Stimulated activated memory B cell treated with anti-CD40 and anti-IgM and Interleukin-4, amounts not matched to agents 10 μg/mL and 1 μg/mL and 100 μg/mL, for 72 hours (primary cell): ENCODE measurements around the gene MTHFD2.

Source experiments
- ATAC-seq: fragments of 150-1000 bp; cut with Tn5 transposase; 2 replicates; pipeline ENCODE4 v1.10.0; 2021
- H3K27ac Mint-ChIP-seq: one replicate; pipeline ENCODE4 v1.8.0; 2022; ENCODE audit warnings: mild to moderate bottlenecking, mixed read lengths
- H3K27me3 Mint-ChIP-seq: one replicate; pipeline ENCODE4 v1.8.0; 2022; ENCODE audit warnings: mixed read lengths
- H3K36me3 Mint-ChIP-seq: one replicate; pipeline ENCODE4 v1.8.0; 2022; ENCODE audit warnings: mixed read lengths
- H3K4me1 Mint-ChIP-seq: one replicate; pipeline ENCODE4 v1.8.0; 2022; ENCODE audit warnings: mixed read lengths
- H3K4me3 Mint-ChIP-seq: one replicate; pipeline ENCODE4 v1.8.0; 2022; ENCODE audit warnings: mild to moderate bottlenecking, moderate library complexity, mixed read lengths
- H3K9me3 Mint-ChIP-seq: one replicate; pipeline ENCODE4 v1.8.0; 2022; ENCODE audit warnings: mixed read lengths

MTHFD2 gene

GRCh38 chr2:74259191-74259590, 60.8 kb downstream of the MTHFD2 start:
- H3K27me3 Mint-ChIP-seq: no peaks in the 10 kb centered on the region
- no peaks in the 10 kb centered on the region for H3K4me1 Mint-ChIP-seq
- ATAC-seq: no peak
- H3K27ac Mint-ChIP-seq: no peak overlapping the region
- H3K4me3 Mint-ChIP-seq: no peak overlapping the region
- peaks cover 8% of the 10 kb centered on the region for H3K36me3 Mint-ChIP-seq
- no peaks in the 10 kb centered on the region for H3K9me3 Mint-ChIP-seq

DNA sequence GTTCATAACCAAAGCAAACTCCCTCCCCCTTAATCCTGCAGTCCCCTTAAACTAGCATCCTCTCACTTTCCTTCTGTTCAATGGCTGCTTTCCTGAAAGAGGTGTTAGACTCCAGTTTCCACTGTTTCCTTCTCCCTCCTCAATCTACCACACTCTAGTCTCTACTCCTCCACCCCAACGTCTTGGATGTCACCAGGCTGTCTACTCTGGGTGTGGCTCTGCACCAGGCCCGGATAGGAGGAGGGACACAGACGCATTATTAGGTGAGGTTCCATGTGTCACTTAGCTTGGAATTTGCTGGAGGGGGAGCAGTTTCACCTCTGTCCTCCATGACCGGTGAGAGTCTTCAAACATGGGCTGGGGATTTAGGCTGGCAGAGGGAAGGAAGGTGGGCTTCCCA, 61.3 kb downstream of the MTHFD2 start:
- Mint-ChIP-seq H3K27ac (no peak overlapping the region), H3K4me3 (no peak overlapping the region), H3K27me3 (no peaks in the 10 kb centered on the region), H3K36me3 (peaks cover 10% of the 10 kb centered on the region), H3K9me3 (no peaks in the 10 kb centered on the region), H3K4me1 (no peaks in the 10 kb centered on the region)
- ATAC-seq: no peak

DNA sequence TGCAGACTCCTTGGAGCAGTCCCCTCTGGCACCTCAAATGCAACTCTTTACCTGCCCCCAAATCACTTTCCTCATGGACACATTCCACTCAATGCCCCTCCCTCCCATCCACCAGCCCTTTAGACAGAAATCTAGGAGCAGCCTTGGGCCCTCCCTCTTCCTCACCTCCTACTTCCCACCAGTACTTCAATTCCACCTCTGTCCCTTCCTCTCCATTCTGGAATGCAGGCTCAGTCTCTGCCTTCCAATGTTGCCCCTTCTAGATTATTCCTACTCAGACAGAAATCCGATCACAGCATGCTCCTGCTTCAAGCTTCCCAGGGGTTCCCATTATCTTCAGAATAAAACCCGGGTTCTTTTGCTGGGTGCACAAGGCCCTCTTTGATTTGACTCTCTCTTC, 62.1 kb downstream of the MTHFD2 start:
- H3K4me1 Mint-ChIP-seq: no peaks in the 10 kb centered on the region
- no peaks in the 10 kb centered on the region for H3K9me3 Mint-ChIP-seq
- no peaks in the 10 kb centered on the region for H3K27me3 Mint-ChIP-seq
- ATAC-seq: no peak
- no peak overlapping the region for H3K4me3 Mint-ChIP-seq
- peaks cover 16% of the 10 kb centered on the region for H3K36me3 Mint-ChIP-seq
- H3K27ac Mint-ChIP-seq: no peak overlapping the region

DNA sequence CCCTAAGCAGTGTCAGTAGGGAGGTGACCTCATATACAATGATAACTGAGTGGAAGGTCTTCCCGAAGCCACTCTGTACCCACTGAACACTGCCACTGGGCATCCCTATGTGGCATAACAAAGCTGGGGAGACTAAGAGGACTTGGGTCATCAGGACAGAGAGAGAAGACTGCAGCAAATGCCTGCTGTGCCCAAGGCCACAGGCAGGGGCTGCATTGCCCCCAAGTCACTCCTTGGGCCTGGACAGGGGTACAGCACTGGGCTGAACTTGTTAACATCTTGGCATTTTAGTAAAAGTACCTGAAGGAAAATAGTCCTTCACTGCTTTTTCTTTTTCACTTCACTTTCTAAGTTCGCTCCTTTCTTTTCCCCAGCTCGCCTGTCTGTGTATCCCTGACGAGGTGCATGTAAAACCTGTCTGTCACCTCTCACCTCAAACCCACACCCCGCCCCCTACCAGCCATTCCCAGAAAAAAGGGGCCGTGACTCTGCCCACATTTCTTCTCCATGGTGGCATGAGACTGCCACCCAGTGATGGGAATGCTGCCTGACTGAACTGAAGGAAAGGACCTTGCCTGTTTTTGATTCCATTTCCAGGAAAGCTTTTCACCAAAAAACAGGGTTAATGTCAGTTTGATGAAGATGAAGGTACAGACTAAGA, 62.9 kb downstream of the MTHFD2 start:
- Mint-ChIP-seq H3K4me1 (no peaks in the 10 kb centered on the region), H3K27ac (no peak overlapping the region), H3K27me3 (no peaks in the 10 kb centered on the region), H3K36me3 (peaks cover 16% of the 10 kb centered on the region), H3K4me3 (no peak overlapping the region), H3K9me3 (no peaks in the 10 kb centered on the region)
- ATAC-seq: no peak

DNA sequence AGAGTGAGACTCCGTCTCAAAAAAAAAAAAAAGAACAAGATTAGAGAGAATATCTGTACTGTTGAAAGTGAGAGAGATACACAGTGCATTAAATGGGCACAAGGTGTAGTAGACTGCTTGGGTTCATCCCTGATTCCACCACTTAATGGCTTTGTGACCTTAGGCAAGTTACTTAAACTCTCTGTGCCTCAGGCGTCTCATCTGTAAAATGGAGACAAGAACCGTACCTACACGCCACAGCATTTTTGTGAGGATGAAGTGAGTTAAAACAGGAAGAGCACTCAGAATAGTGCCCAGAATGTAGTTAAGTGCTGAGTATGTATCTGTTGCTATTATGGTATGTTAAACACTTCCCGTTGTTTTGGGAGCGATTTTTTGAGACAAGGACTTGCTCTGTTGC, 64.3 kb downstream of the MTHFD2 start:
- Mint-ChIP-seq H3K4me3 (no peak overlapping the region), H3K9me3 (no peaks in the 10 kb centered on the region), H3K27me3 (no peaks in the 10 kb centered on the region), H3K27ac (no peak overlapping the region), H3K36me3 (peaks cover 16% of the 10 kb centered on the region), H3K4me1 (no peaks in the 10 kb centered on the region)
- ATAC-seq: no peak

- H3K27me3 Mint-ChIP-seq: no peaks in the 10 kb centered on the region
- H3K9me3 Mint-ChIP-seq: no peaks in the 10 kb centered on the region
- no peak overlapping the region for H3K4me3 Mint-ChIP-seq
- peaks cover 16% of the 10 kb centered on the region for H3K36me3 Mint-ChIP-seq
- ATAC-seq: no peak
- H3K4me1 Mint-ChIP-seq: no peaks in the 10 kb centered on the region
- no peak overlapping the region for H3K27ac Mint-ChIP-seq
These were observed 65.9 kb downstream of the MTHFD2 start for GRCh38 chr2:74264281-74264680.

- Mint-ChIP-seq H3K36me3 (peaks cover 9% of the 10 kb centered on the region), H3K27me3 (no peaks in the 10 kb centered on the region), H3K4me3 (no peak overlapping the region), H3K27ac (no peak overlapping the region), H3K4me1 (no peaks in the 10 kb centered on the region), H3K9me3 (no peaks in the 10 kb centered on the region)
- no peak for ATAC-seq
These were observed 68.7 kb downstream of the MTHFD2 start for GRCh38 chr2:74267068-74267467.
